ENCODE results near the gene FGD4.
A peak's percentile ranks its signal among the peaks of the same experiment; 100 is the strongest.

Gene FGD4

GRCh38 chr12:32566663-32567295, 167.4 kb downstream of the FGD4 start:
- no peak for DNase-seq

DNA sequence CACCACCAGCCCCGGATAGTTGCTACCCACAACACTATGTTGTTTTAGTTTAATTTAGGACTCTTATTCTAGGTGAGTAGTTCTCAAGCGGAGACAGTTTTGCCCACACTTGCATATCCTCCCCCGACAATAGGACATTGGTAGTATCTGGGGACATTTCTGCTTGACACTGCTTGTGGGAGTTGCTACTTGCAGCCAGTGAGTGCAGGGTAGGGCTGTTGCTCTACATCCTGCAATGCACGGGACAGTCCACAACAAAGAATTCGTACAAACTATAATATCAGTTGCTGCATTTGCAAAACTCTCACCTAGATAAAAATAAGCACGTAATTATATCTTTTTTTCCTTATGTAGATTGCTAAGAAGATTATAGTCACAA, 167.9 kb downstream of the FGD4 start:
- DNase-seq: no peak

DNA sequence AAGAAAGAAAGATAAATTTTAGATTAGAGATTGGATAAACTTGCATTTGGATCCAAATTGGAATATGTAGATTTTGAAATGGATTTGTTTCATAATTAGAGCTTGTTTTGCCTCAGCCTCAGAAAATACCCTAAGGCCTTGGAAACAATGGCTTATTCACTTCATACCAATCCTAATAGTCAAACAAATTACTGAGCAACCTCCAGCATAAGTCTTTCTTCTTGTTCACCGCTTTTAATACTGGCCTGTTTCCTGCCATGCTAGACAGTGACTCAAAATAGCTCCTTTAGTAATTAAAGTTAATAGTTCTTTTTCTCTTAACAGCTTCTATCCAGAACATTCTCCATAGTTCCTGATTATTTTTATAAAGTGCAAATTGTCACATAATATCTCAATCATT, 168.9 kb downstream of the FGD4 start:
- no peak for DNase-seq

- DNase-seq: peak; percentile 63
These were observed 169.9 kb downstream of the FGD4 start for GRCh38 chr12:32569259-32569658.

- DNase-seq: no peak
These were observed 175.2 kb downstream of the FGD4 start for GRCh38 chr12:32574585-32574984.

- no peak for DNase-seq
These were observed 178.0 kb downstream of the FGD4 start for GRCh38 chr12:32577328-32577727.

- DNase-seq: no peak
These were observed 184.2 kb downstream of the FGD4 start for GRCh38 chr12:32583534-32583933.

GRCh38 chr12:32585680-32586079, 186.3 kb downstream of the FGD4 start:
- no peak for DNase-seq

- no peak for DNase-seq
These were observed 187.0 kb downstream of the FGD4 start for GRCh38 chr12:32586390-32586789.

- no peak for DNase-seq
These were observed 188.5 kb downstream of the FGD4 start for GRCh38 chr12:32587581-32588495.

GRCh38 chr12:32588604-32589003, 189.2 kb downstream of the FGD4 start:
- no peak for DNase-seq

- no peak for DNase-seq
These were observed 190.0 kb downstream of the FGD4 start for GRCh38 chr12:32589165-32589865.

- no peak for DNase-seq
These were observed 195.9 kb downstream of the FGD4 start for GRCh38 chr12:32595251-32595650.

GRCh38 chr12:32596030-32596429, 196.7 kb downstream of the FGD4 start:
- no peak for DNase-seq

GRCh38 chr12:32598688-32599087, 199.3 kb downstream of the FGD4 start:
- no peak for DNase-seq

DNA sequence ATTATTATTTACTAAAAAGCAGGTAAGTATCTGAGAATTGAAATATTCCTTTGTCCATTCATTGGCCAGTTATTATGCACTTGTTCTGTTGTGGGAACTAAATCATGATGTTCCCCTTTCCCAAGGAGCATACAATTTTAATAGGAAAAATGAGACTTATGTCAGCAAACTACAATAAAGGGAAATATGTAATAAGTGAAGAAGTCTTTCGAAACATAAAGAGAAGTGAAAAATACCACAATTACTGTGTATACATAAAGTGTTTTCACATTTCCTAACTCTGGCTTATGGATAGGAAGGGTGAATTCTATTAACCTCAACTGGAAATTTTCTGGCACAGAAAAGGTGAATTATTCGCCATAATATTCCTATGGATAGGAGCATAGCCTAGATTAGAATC, 201.3 kb downstream of the FGD4 start:
- DNase-seq: no peak

DNA sequence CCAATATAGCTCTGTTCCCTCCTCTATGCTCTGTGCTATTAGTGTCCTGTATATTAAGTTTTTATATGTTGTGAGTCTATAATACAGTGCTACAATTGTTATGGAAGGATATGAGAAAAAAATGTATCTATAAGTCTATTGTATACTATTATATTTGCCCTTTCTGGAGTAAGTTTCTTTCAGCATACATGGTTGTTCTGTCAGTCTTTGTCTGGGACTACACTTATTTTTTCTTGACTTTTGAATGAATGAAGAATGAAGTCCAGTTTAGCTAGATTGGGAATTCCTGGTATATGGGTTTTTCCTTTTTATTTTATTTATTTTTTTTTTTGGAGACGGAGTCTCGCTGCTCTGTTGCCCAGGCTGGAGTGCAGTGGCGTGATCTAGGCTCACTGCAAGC, 203.7 kb downstream of the FGD4 start:
- DNase-seq: no peak

DNA sequence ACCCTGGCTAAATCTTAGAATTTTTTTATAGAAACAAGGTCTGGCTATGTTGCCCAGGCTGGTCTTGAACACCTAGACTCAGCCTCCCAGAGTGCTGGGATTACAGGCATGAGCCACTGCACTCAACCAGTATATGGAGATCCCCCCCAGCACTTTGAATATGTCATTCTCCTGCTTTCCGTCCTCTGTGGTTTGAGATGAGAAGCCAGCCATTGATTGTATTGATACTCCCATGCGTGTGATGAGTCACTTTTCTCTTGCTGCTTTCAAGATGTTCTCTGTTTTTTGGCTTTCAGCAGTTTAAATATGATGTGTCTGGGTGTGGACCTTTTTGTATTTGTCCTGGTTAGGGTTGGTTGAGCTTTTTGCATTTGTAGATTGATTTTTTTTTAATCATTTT, 204.5 kb downstream of the FGD4 start:
- DNase-seq: no peak

DNA sequence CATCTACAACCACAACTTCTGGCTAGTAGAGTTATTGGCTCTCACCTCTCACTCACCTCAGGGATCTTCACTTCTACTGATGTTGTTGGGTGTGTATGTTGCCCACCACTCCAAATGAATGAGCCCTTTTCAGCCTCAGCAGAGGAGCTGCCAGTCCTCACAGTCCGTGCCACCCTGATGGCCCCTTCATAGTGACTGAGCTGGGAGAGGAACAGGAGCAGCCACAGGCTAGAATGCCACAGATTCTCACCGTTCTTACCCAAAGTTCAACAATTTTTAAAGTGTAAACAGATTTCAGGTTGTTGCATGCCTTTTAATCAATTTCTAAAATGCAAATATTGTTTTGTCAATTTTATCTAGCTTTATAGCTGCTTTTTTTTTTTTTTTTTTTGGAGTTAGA, 205.2 kb downstream of the FGD4 start:
- no peak for DNase-seq

DNA sequence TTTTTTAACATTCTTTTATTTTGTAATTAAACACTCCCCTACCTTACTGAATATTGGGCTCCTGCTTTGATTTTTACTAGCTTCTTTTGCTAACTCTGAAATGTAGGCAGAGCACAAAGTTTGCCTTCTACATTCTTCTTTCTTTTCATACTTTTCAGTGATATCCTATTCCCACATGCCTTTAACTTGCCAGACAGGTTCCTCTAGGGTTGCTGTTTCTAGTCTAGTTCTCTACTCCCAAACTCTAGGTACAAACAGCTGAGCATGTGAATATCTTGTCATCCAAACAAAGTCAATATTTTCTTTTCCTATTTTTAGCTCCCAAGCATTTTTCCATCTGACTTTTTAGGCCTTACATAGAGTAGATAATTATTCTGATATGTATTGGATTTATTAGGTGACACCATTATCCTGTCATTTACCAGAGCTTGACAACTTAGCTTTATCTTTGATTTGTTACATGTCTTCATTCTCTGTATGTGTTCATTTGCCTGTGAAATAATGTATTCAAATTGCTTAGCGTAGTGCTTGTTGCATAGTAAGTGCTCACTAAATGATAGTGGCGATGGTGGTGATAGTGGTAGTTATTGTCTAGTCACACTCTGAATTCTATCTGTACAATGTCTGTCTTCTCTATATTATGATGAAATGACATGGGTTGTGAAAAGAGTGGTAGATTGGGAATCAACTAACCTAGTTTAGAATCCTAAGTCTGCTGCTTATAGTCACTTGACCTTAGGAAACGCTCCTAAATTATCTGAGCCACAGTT, 206.2 kb downstream of the FGD4 start:
- no peak for DNase-seq

DNA sequence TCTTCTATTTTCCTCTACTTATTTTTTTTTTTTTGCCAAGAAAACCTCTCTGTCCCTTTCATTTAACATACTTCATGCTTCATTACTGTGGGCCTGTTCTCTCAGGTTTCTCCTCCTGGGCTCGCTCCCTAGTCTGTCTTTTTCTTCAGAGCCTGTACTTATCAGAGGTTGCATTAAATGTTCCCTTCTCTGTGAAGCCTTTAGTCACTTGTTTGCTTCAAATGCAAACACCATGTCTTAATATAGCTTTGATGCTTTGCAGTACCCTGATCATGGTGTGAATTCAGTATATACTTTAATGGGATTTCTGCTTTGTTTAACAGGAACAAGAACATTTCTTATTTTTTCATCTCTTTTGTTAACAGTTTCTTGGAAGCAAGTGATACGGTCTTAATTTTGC, 207.1 kb downstream of the FGD4 start:
- DNase-seq: no peak

DNA sequence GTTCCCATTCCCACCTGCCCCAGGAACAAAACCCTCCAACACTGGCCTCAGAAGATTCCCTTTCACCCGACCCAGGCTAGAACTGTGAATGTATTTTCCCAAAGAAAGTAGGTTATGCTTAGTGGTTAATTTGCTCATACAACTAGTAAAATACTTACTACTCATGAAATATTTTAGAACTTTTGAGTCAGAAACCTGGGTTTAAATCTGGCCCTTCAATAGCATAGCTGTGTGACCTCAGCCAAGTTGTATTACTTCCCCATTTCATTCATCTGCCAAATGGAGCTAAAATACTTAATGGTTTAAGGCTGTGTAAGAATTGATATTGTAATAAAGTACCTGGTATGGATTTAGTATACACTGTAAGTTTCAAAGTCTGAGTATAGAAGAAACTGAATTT, 210.6 kb downstream of the FGD4 start:
- DNase-seq: no peak

- no peak for DNase-seq
These were observed 212.6 kb downstream of the FGD4 start for GRCh38 chr12:32611986-32612385.

Data from right hindlimb (tissue), 1 donor.